Pancreas (tissue), 10 donors: ENCODE data around the gene DENND5B. TPM values are rescaled to one million over a fixed set of nuclear protein-coding genes. Genes with fewer than 3 reads are reported as not detected.

ENCODE experiments used
- ATAC-seq, 4 donors: fragments of 200-7000 bp; cut with Tn5 transposase; one replicate each; pipeline versions ENCODE4 v1.8.0 to v1.9.1; 2020; ENCODE audit warnings: mild to moderate bottlenecking in 4 of 4, moderate library complexity in 4 of 4
- DNase-seq, 6 donors: peaks; one replicate each; pipeline ENCODE4 v3.0.0-alpha.2; 2020
- FAIRE-seq: peaks from 2 replicates; lab custom pipeline; 2012; peaks lifted over from hg19 to GRCh38; lab: Jason Lieb, UNC
- H3K27ac ChIP-seq, 4 donors: fragments of 200-600 bp; sonication (generic); 1 replicate in 3 of 4; 2 replicates in 1 of 4; pipeline versions ENCODE4 v1.5.0 to v1.8.0; 2020
- H3K27me3 ChIP-seq, 4 donors: fragments of 200-600 bp; one replicate each; pipeline ENCODE4 v1.8.0; 2021
- H3K36me3 ChIP-seq, 3 donors: fragments of 200-600 bp; sonication (generic) in 1 of 3; one replicate each; pipeline versions ENCODE4 v1.5.0 to v1.8.0; 2020 to 2021
- H3K4me1 ChIP-seq, 3 donors: fragments of 200-600 bp; one replicate each; pipeline ENCODE4 v1.8.0; 2021
- H3K4me3 ChIP-seq, 4 donors: fragments of 200-600 bp; sonication (generic) in 2 of 4; one replicate each; pipeline versions ENCODE4 v1.5.0 to v1.8.0; 2020 to 2021
- H3K9me3 ChIP-seq, 4 donors: fragments of 200-600 bp; one replicate each; pipeline ENCODE4 v1.8.0; 2021
- CTCF ChIP-seq, 4 donors: fragments of 200-600 bp; sonication (generic) in 3 of 4; IDR thresholded peaks; one replicate each; pipeline versions ENCODE4 v1.5.0 to v1.8.0; 2021; ENCODE audit warnings: antibody characterized with exemption in 4 of 4
- WGBS, 2 donors: extraction: QIAGEN DNeasy Blood & Tissue Kit; methylation state at CpG; one replicate each; pipeline ENCODE4 v1.1.7; 2013; 5-methylcytosine and 5-hydroxymethylcytosine counted together
- intact Hi-C, 3 donors: fragments of 100-400 bp; cut with DNase I; formaldehyde crosslinking; loops; one replicate each; pipeline versions ENCODE4 v1.11.1 to v1.14.2; 2022
- polyA plus RNA-seq, 2 donors: library from polyadenylated mRNA; stranded (reverse); fragments of 200-250 nt; gene quantifications; one replicate each; pipeline ENCODE4 v1.2.3, GENCODE V29; 2013
- total RNA-seq, 6 donors: library from RNA; stranded (reverse); fragmentation: NEBNext Ultra II Directional in 4 of 6; extraction: Animal tissue kit (Norgen Biotek cat#: 25700) in 4 of 6; gene quantifications; one replicate each; pipeline versions ENCODE4 v1.2.1 to v1.2.4, GENCODE V29; 2021 to 2023
- donor health status: healthy with polysubstance abuse.
- donor health status: DM: no; HTN: no; CAD: no; lungs with moderate emphysema.
- donor health status: DM: no; HTN: no; CAD: no.
- donor health status: control.
- donor health status: control.
- donor health status: Bipolar disorder and iron deficiency.
- donor health status: DM: yes; HTN: yes; CAD: no.
- donor health status: DM: no; HTN: no; CAD: no.
- donor health status: DM: no; HTN: no; CAD: no.
- donor health status: DM: yes; HTN: yes; CAD: no.

Gene DENND5B
- total and polyA plus RNA-seq, 8 donors: 2.4 to 11.3 (median 6.9) TPM

GRCh38 chr12:31526158-31526546, 64.8 kb downstream of the DENND5B start:
- DNase-seq (no peak), FAIRE-seq (no peak), ATAC-seq (no peak)
- H3K4me3 ChIP-seq: no peak overlapping the region
- intact Hi-C loops: loop anchor here in 1 of 3 donors (10.0 kb wide), 1 partner anchor 59 kb away; no protein-coding TSS in a partner anchor
- 54 to 59% methylated on average over 4 of the region's 4 CpGs for WGBS, 2 donors
- no peaks in the 10 kb centered on the region for H3K36me3 ChIP-seq
- no peak for TF ChIP-seq CTCF (IDR thresholded peaks at IDR 0.05)
- H3K27ac ChIP-seq: no peak overlapping the region
- no peaks in the 10 kb centered on the region for H3K4me1 ChIP-seq
- H3K9me3 ChIP-seq: no peaks in the 10 kb centered on the region
- H3K27me3 ChIP-seq: no peaks in the 10 kb centered on the region

DNA sequence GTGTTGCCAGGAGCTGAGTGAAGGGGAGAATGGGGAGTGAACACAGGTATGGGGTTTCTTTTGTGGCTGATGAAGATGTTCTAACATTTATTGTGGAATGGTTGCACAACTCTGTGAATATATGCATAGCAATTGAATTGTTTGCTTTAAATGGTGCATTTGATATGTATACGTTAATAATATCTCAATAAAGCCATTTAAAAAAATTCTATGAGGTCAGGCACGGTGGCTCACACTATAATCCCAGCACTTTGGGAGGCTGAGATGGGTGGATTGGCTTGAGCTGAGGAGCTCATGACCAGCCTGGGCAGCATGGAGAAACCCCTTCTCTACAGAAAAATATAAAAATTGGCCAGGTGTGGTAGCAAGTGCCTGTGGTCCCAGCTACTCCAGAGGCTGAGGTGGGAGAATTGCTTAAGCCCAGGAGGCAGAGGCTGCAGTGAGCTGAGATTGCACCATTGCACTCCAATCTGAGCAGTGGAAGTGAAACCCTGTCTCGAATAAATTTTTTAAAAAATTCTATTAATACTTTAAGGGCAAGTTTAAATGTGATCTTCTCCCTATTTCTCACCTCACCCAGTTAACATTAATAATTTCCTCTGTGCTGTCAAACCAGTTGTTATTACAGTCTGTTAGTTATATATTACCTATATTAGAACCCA, 65.3 kb downstream of the DENND5B start:
- Histone ChIP-seq H3K4me1 (no peaks in the 10 kb centered on the region), H3K27ac (no peak overlapping the region), H3K4me3 (no peak overlapping the region), H3K27me3 (no peaks in the 10 kb centered on the region), H3K36me3 (no peaks in the 10 kb centered on the region), H3K9me3 (no peaks in the 10 kb centered on the region)
- ATAC-seq (no peak), FAIRE-seq (no peak), DNase-seq (no peak)
- TF ChIP-seq CTCF (IDR thresholded peaks at IDR 0.05): no peak
- WGBS, 2 donors: 85 to 91% methylated on average over 3 of the region's 3 CpGs
- intact Hi-C loops: loop anchor here in 1 of 3 donors (10.0 kb wide), 1 partner anchor 59 kb away; no protein-coding TSS in a partner anchor

- no peaks in the 10 kb centered on the region for H3K9me3 ChIP-seq
- peaks cover 0 to 4% (median 3%) of the 10 kb centered on the region in 3 donors for H3K4me1 ChIP-seq
- TF ChIP-seq CTCF (IDR thresholded peaks at IDR 0.05): no peak
- intact Hi-C loops: loop anchor here in 1 of 3 donors (10.0 kb wide), 1 partner anchor 60 kb away; no protein-coding TSS in a partner anchor
- no peak overlapping the region for H3K27ac ChIP-seq
- H3K36me3 ChIP-seq: no peaks in the 10 kb centered on the region
- ATAC-seq: no peak
- H3K27me3 ChIP-seq: no peaks in the 10 kb centered on the region
- no peak overlapping the region for H3K4me3 ChIP-seq
- 77 to 81% methylated on average over 1 of the region's 1 CpG for WGBS, 2 donors
- no peak for FAIRE-seq
- no peak for DNase-seq
These were observed 66.0 kb downstream of the DENND5B start for GRCh38 chr12:31524791-31525495.

- DNase-seq (no peak), FAIRE-seq (no peak), ATAC-seq (no peak)
- no peak for TF ChIP-seq CTCF (IDR thresholded peaks at IDR 0.05)
- Histone ChIP-seq H3K4me1 (peaks cover 10 to 20% (median 12%) of the 10 kb centered on the region in 3 donors), H3K27me3 (no peaks in the 10 kb centered on the region), H3K36me3 (no peaks in the 10 kb centered on the region), H3K4me3 (no peak overlapping the region), H3K9me3 (no peaks in the 10 kb centered on the region), H3K27ac (no peak overlapping the region)
- intact Hi-C loops: loop anchor here in 1 of 3 donors (10.0 kb wide), 1 partner anchor 61 kb away; no protein-coding TSS in a partner anchor
- 90 to 100% methylated on average over 2 of the region's 2 CpGs for WGBS, 2 donors
These were observed 67.6 kb downstream of the DENND5B start for GRCh38 chr12:31523306-31523705.
